ENCODE measurements around the gene LRRC14B. TPM values are rescaled to one million over a fixed set of nuclear protein-coding genes. Genes with fewer than 3 reads are reported as not detected.
"Not testable (repeated sequence)": the region's sequence is repeated elsewhere in the genome, so short reads cannot be mapped to it uniquely, and the experiment has no call there.

The LRRC14B gene
- total RNA-seq, 4 donors from 2014 or later = not detected

DNA sequence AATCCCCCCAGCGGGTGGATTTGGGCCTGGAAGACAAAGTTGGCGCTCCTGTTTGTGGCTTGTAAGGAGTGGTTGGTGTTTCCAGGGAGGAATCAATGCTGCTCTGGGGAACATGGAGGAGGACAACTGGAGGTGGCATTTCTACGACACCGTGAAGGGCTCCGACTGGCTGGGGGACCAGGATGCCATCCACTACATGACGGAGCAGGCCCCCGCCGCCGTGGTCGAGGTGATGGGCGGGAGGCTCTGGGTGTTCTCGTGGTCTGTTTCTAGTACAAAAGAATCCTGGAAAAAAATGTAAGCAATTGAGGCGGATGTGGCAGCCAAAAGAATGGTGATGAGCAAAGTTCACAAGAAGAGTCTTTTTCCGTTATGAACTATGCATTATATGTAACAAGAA is 34.0 kb downstream of the LRRC14B start:
- Histone ChIP-seq H3K27me3 (no peaks in the 10 kb centered on the region), H3K9me3 (no peaks in the 10 kb centered on the region), H3K27ac (no peak overlapping the region), H3K4me3 (no peak overlapping the region), H3K36me3 (peaks cover 0 to 67% of the 10 kb centered on the region in 2 donors), H3K4me1 (peaks cover 0 to 25% (median 7%) of the 10 kb centered on the region in 3 donors)
- TF ChIP-seq POLR2AphosphoS5 (IDR thresholded peaks at IDR 0.05) = no peak
- TF ChIP-seq EP300 (IDR thresholded peaks at IDR 0.05) = no peak
- TF ChIP-seq, protein P1, sequence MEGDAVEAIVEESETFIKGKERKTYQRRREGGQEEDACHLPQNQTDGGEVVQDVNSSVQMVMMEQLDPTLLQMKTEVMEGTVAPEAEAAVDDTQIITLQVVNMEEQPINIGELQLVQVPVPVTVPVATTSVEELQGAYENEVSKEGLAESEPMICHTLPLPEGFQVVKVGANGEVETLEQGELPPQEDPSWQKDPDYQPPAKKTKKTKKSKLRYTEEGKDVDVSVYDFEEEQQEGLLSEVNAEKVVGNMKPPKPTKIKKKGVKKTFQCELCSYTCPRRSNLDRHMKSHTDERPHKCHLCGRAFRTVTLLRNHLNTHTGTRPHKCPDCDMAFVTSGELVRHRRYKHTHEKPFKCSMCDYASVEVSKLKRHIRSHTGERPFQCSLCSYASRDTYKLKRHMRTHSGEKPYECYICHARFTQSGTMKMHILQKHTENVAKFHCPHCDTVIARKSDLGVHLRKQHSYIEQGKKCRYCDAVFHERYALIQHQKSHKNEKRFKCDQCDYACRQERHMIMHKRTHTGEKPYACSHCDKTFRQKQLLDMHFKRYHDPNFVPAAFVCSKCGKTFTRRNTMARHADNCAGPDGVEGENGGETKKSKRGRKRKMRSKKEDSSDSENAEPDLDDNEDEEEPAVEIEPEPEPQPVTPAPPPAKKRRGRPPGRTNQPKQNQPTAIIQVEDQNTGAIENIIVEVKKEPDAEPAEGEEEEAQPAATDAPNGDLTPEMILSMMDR (IDR thresholded peaks at IDR 0.05) = no peak
- no peak for TF ChIP-seq POLR2A (IDR thresholded peaks at IDR 0.05)
- ATAC-seq = no peak
- 86 to 93% methylated on average over 7 to 8 of the region's 14 CpGs for WGBS, 2 donors (ENCODE audit: low coverage in 1 of 2)

DNA sequence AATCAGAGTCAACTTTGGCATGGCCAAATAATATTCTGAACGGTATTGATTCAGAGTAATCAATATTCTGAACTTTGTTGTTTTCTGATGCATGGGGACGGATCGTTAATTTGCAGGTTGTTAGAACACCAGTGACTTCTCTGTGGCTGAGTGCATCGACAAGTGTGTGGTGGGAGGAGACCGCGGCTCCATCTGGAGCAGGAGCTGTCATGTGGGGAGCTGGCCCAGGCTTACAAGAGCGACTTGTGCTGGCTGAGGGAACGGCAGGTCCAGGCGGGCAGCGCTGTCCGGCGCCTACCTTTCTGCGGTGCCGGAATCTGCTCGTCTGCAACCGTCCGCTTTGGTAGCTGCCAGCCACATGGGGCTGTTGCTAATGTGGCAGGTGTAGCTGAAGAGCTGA is 36.1 kb downstream of the LRRC14B start:
- Histone ChIP-seq H3K36me3 (peaks cover 0 to 88% of the 10 kb centered on the region in 2 donors), H3K4me1 (peaks cover 0 to 11% (median 3%) of the 10 kb centered on the region in 3 donors)
- not testable (repeated sequence) for H3K27me3 ChIP-seq, ATAC-seq, H3K9me3 ChIP-seq, H3K4me3 ChIP-seq, H3K27ac ChIP-seq
- WGBS, 2 donors (ENCODE audit: low coverage in 1 of 2) = 93 to 96% methylated on average over 13 to 14 of the region's 17 CpGs

DNA sequence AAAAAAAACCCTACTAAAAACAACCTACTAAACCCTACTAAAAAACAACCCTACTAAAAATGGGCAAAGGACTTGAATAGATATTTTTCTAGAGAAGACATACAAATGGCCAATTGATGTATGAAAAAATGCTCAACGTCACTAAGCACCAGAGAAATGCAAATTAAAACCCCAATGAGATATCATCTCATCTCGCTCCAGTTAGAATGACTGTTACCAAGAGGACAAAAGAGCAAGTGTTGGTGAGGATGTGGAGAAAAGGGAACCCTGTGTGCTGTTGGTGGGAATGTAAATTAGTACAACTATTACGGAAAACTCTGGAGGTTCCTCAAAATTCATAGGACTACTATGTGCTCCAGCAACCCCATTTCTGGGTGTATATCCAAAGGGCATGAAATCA is 37.6 kb downstream of the LRRC14B start:
- H3K4me1 ChIP-seq = no peaks in the 10 kb centered on the region
- H3K27me3 ChIP-seq = no peaks in the 10 kb centered on the region
- H3K36me3 ChIP-seq = peaks cover 0 to 100% of the 10 kb centered on the region in 2 donors
- WGBS, 2 donors (ENCODE audit: low coverage in 1 of 2) = 72 to 85% methylated on average over 2 to 3 of the region's 3 CpGs
- H3K9me3 ChIP-seq = no peaks in the 10 kb centered on the region
- no peak for ATAC-seq
- H3K4me3 ChIP-seq = no peak overlapping the region
- TF ChIP-seq POLR2AphosphoS5 (IDR thresholded peaks at IDR 0.05) (no peak), POLR2A (IDR thresholded peaks at IDR 0.05) (no peak), EP300 (IDR thresholded peaks at IDR 0.05) (no peak)
- TF ChIP-seq, protein P1 (IDR thresholded peaks at IDR 0.05) = no peak
- H3K27ac ChIP-seq = no peak overlapping the region

DNA sequence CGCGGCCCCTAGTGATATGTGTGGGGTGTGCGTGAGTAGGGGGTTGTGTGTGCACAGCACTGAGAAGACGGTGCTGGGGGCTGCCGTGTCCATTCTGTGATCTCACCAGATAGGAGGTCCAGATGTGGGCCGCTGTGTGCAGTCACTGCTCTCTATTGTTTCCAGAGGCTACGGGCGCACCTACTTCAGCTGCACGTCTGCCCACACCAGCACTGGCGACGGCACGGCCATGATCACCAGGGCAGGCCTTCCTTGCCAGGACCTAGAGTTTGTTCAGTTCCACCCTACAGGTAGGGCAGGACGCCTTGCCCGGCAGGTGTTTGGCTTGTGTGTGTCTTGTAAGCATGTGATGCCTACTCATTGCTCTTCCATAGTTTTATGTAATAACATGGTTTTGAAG is 39.4 kb downstream of the LRRC14B start:
- Histone ChIP-seq H3K27me3 (no peaks in the 10 kb centered on the region), H3K27ac (no peak overlapping the region), H3K9me3 (no peaks in the 10 kb centered on the region), H3K4me3 (no peak overlapping the region), H3K36me3 (peaks cover 0 to 100% of the 10 kb centered on the region in 2 donors), H3K4me1 (no peaks in the 10 kb centered on the region)
- TF ChIP-seq, protein P1 (IDR thresholded peaks at IDR 0.05) = no peak
- TF ChIP-seq EP300 (IDR thresholded peaks at IDR 0.05) (no peak), POLR2A (IDR thresholded peaks at IDR 0.05) (no peak), POLR2AphosphoS5 (IDR thresholded peaks at IDR 0.05) (no peak)
- no peak for ATAC-seq
- 92% methylated on average over 2 of the region's 14 CpGs; no CpG with 5 or more reads in 1 of the 2 donors for WGBS, 2 donors (ENCODE audit: low coverage in 1 of 2)

DNA sequence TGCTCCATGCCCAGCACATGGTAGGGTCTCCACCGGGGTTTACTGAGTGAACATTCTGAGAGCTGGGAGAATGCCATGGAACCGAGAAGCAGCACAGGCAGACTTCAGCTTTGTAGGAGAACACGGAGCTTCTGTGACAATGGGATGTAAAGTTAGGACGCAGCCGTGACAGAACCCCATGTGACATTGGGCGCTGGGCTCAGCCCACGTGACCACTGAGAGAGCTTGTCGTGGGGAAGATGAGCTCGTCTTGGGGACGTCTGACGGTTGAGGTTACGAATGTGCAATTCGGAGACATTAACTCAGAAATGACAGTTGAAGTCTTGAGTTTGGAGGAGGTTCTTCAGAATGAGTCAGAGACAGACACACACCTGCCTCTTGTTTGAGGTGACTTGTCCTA is 40.4 kb downstream of the LRRC14B start:
- Histone ChIP-seq H3K27ac (no peak overlapping the region), H3K4me1 (no peaks in the 10 kb centered on the region), H3K9me3 (no peaks in the 10 kb centered on the region), H3K27me3 (no peaks in the 10 kb centered on the region), H3K4me3 (no peak overlapping the region), H3K36me3 (peaks cover 0 to 100% of the 10 kb centered on the region in 2 donors)
- TF ChIP-seq, protein P1 (IDR thresholded peaks at IDR 0.05) = no peak
- TF ChIP-seq POLR2AphosphoS5 (IDR thresholded peaks at IDR 0.05) = no peak
- WGBS, 2 donors (ENCODE audit: low coverage in 1 of 2) = 77 to 83% methylated on average over 10 to 13 of the region's 13 CpGs
- ATAC-seq = no peak

DNA sequence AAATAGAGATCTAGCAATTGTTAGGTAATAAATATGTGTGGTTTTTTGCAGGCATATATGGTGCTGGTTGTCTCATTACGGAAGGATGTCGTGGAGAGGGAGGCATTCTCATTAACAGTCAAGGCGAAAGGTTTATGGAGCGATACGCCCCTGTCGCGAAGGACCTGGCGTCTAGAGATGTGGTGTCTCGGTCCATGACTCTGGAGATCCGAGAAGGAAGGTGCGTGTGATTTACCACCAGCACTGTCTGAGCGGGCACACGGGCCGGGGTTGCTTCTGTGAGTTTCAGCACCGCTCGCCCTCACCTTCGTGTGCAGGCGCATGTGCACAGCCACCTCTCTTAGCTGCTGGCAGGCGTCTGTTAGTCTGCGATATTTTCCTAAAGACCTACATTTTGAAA is 42.1 kb downstream of the LRRC14B start:
- H3K27me3 ChIP-seq, H3K4me1 ChIP-seq, H3K9me3 ChIP-seq, H3K27ac ChIP-seq, ATAC-seq, H3K4me3 ChIP-seq: not testable (repeated sequence)
- WGBS, 2 donors (ENCODE audit: low coverage in 1 of 2) = 86 to 95% methylated on average over 13 to 19 of the region's 20 CpGs
- peaks cover 0 to 98% of the 10 kb centered on the region in 2 donors for H3K36me3 ChIP-seq

All from gastroesophageal sphincter (tissue), 4 donors.